CD14-positive monocyte (primary cell): ENCODE data around the gene FOXB2. TPM values are rescaled to one million over a fixed set of nuclear protein-coding genes. Genes with fewer than 3 reads are reported as not detected.

ENCODE experiments used
- DNase-seq, 3 donors: peaks; one replicate each; pipeline ENCODE4 v3.0.0-alpha.2; 2011 to 2022
- H2AFZ ChIP-seq: 2 replicates; pipeline ENCODE4 v1.6.0; 2012; ENCODE audit warnings: mild to moderate bottlenecking, low read depth, low read length, inconsistent platforms; ENCODE audit not compliant: insufficient read depth, poor library complexity, severe bottlenecking
- H3K27ac ChIP-seq, 2 donors: 1 replicate in 1 of 2; 2 replicates in 1 of 2; pipeline ENCODE4 v1.5.1; 2012 to 2013; ENCODE audit warnings: low read length in 2 of 2, control low read depth in 1 of 2, inconsistent platforms in 1 of 2, low read depth in 1 of 2, mild to moderate bottlenecking in 1 of 2
- H3K27me3 ChIP-seq, 2 donors: one replicate each; pipeline versions ENCODE4 v1.6.0 to v1.6.1; 2011 to 2013; ENCODE audit warnings: low read length in 2 of 2; ENCODE audit not compliant: control insufficient read depth in 2 of 2, insufficient read depth in 2 of 2
- H3K36me3 ChIP-seq, 2 donors: replicated peaks in 1 of 2; 1 replicate in 1 of 2; 2 replicates in 1 of 2; pipeline versions ENCODE4 v1.5.1 to v1.6.1; 2012 to 2013; ENCODE audit warnings: low read length in 2 of 2, control low read depth in 1 of 2, inconsistent platforms in 1 of 2, mild to moderate bottlenecking in 1 of 2; ENCODE audit not compliant: insufficient read depth in 2 of 2, control insufficient read depth in 1 of 2
- H3K4me1 ChIP-seq, 2 donors: 1 replicate in 1 of 2; 2 replicates in 1 of 2; pipeline versions ENCODE4 v1.5.1 to v1.6.1; 2012 to 2013; ENCODE audit warnings: low read length in 2 of 2, control low read depth in 1 of 2, inconsistent platforms in 1 of 2, mild to moderate bottlenecking in 1 of 2, moderate library complexity in 1 of 2; ENCODE audit not compliant: insufficient read depth in 2 of 2, control insufficient read depth in 1 of 2
- H3K4me2 ChIP-seq: replicated peaks from 2 replicates; pipeline ENCODE3; 2012; ENCODE audit warnings: low read length, moderate library complexity, mild to moderate bottlenecking; ENCODE audit not compliant: poor library complexity, severe bottlenecking; ENCODE audit errors: extremely low read depth
- H3K4me3 ChIP-seq, 3 experiments: fragments of 200-600 bp in 1 of 3; sonication (generic) in 1 of 3; replicated peaks in 1 of 3; 1 replicate in 2 of 3; 2 replicates in 1 of 3; pipeline ENCODE4 v1.5.1; 2011 to 2013; ENCODE audit warnings: low read length in 3 of 3, mild to moderate bottlenecking in 3 of 3, control low read depth in 2 of 3, low read depth in 2 of 3, inconsistent platforms in 1 of 3, moderate library complexity in 1 of 3
- H3K79me2 ChIP-seq: 2 replicates; pipeline ENCODE4 v1.6.0; 2012; ENCODE audit warnings: mild to moderate bottlenecking, control low read depth, inconsistent platforms, low read length, moderate library complexity; ENCODE audit not compliant: insufficient read depth
- H3K9ac ChIP-seq: 2 replicates; pipeline ENCODE4 v1.6.0; 2017; ENCODE audit warnings: low read length, mild to moderate bottlenecking; ENCODE audit not compliant: insufficient read depth, poor library complexity, severe bottlenecking
- H3K9me3 ChIP-seq, 2 donors: replicated peaks in 1 of 2; 1 replicate in 1 of 2; 2 replicates in 1 of 2; pipeline versions ENCODE4 v1.5.1 to v1.6.1; 2012 to 2013; ENCODE audit warnings: low read length in 2 of 2, control low read depth in 1 of 2; ENCODE audit not compliant: control insufficient read depth in 1 of 2, insufficient read depth in 1 of 2
- H4K20me1 ChIP-seq: 2 replicates; pipeline ENCODE4 v1.6.0; 2012; ENCODE audit warnings: mild to moderate bottlenecking, low read length, control low read depth, moderate library complexity; ENCODE audit not compliant: insufficient read depth
- H3K27ac Mint-ChIP-seq, 7 donors: one replicate each; pipeline ENCODE4 v1.8.0; 2020; ENCODE audit warnings: mild to moderate bottlenecking in 7 of 7, mixed read lengths in 7 of 7, moderate library complexity in 6 of 7, inconsistent platforms in 2 of 7
- H3K27me3 Mint-ChIP-seq, 3 donors: one replicate each; pipeline ENCODE4 v1.8.0; 2021 to 2022; ENCODE audit warnings: low read depth in 3 of 3, mild to moderate bottlenecking in 3 of 3, mixed read lengths in 3 of 3, moderate library complexity in 3 of 3, inconsistent platforms in 1 of 3
- H3K36me3 Mint-ChIP-seq, 2 donors: one replicate each; pipeline ENCODE4 v1.8.0; 2020; ENCODE audit warnings: mixed read lengths in 2 of 2, inconsistent platforms in 1 of 2, mild to moderate bottlenecking in 1 of 2
- H3K4me1 Mint-ChIP-seq: one replicate; pipeline ENCODE4 v1.8.0; 2020; ENCODE audit warnings: mild to moderate bottlenecking, mixed read lengths
- H3K4me3 Mint-ChIP-seq, 2 donors: one replicate each; pipeline ENCODE4 v1.8.0; 2020; ENCODE audit warnings: mild to moderate bottlenecking in 2 of 2, mixed read lengths in 2 of 2, moderate library complexity in 1 of 2
- H3K9me3 Mint-ChIP-seq, 7 donors: one replicate each; pipeline ENCODE4 v1.8.0; 2020 to 2022; ENCODE audit warnings: mixed read lengths in 7 of 7, mild to moderate bottlenecking in 6 of 7, moderate library complexity in 6 of 7, inconsistent platforms in 2 of 7
- CTCF ChIP-seq: fragments of 200-600 bp; IDR thresholded peaks from one replicate; pipeline ENCODE4 v1.8.0; 2022; ENCODE audit warnings: antibody characterized with exemption, mild to moderate bottlenecking
- WGBS: methylation state at CpG from one replicate; pipeline ENCODE4 v1.1.5; 2013; ENCODE audit warnings: missing lambda C conversion rate; ENCODE audit not compliant: insufficient coverage; 5-methylcytosine and 5-hydroxymethylcytosine counted together
- intact Hi-C, 2 donors: fragments of 100-400 bp; cut with micrococcal nuclease; formaldehyde crosslinking; loops; one replicate each; pipeline versions ENCODE4 v1.15.0 to v1.15.1; 2023
- polyA plus RNA-seq, 3 donors: library from polyadenylated mRNA; depleted of rRNA in 1 of 3; unstranded in 2 of 3; stranded (reverse) in 1 of 3; fragments of 300-500 nt in 2 of 3; fragments of >200 nt in 1 of 3; fragmentation: Illumina TruSeq in 2 of 3; gene quantifications; 1 replicate in 2 of 3; 2 replicates in 1 of 3; pipeline ENCODE4 v1.2.3, GENCODE V29; 2012 to 2021

FOXB2 gene
- polyA plus RNA-seq, 3 donors = not detected

- Histone ChIP-seq H3K79me2 (no peaks in the 10 kb centered on the region), H3K4me3 (no peak overlapping the region), H3K36me3 (no peaks in the 10 kb centered on the region), H3K4me2 (no peak overlapping the region), H3K9me3 (no peaks in the 10 kb centered on the region), H3K27ac (no peak overlapping the region), H3K27me3 (no peaks in the 10 kb centered on the region), H3K9ac (no peak overlapping the region), H3K4me1 (no peaks in the 10 kb centered on the region), H4K20me1 (no peaks in the 10 kb centered on the region), H2AFZ (no peak overlapping the region)
- intact Hi-C loops = no loop called here
- no peak for DNase-seq
- WGBS = 29% methylated on average over 6 of the region's 6 CpGs
- no peaks in the 10 kb centered on the region for H3K9me3 Mint-ChIP-seq
- no peak overlapping the region for H3K4me3 Mint-ChIP-seq
- H3K4me1 Mint-ChIP-seq = no peaks in the 10 kb centered on the region
- TF ChIP-seq CTCF = no peak
- peaks cover 8 to 16% (median 15%) of the 10 kb centered on the region in 3 donors for H3K27me3 Mint-ChIP-seq
- H3K36me3 Mint-ChIP-seq = no peaks in the 10 kb centered on the region
- no peak overlapping the region for H3K27ac Mint-ChIP-seq
These were observed 22.8 kb upstream of the FOXB2 start for GRCh38 chr9:76996700-76997099.

GRCh38 chr9:76999261-76999660 lies 20.2 kb upstream of the FOXB2 start:
- Histone ChIP-seq H3K9ac (no peak overlapping the region), H3K79me2 (no peaks in the 10 kb centered on the region), H3K4me2 (no peak overlapping the region), H2AFZ (no peak overlapping the region), H3K27ac (no peak overlapping the region), H3K36me3 (no peaks in the 10 kb centered on the region), H3K4me1 (no peaks in the 10 kb centered on the region), H4K20me1 (no peaks in the 10 kb centered on the region), H3K27me3 (no peaks in the 10 kb centered on the region), H3K4me3 (no peak overlapping the region), H3K9me3 (no peaks in the 10 kb centered on the region)
- intact Hi-C loops = no loop called here
- DNase-seq = no peak
- H3K27ac Mint-ChIP-seq = no peak overlapping the region
- no peaks in the 10 kb centered on the region for H3K4me1 Mint-ChIP-seq
- H3K9me3 Mint-ChIP-seq = no peaks in the 10 kb centered on the region
- no peaks in the 10 kb centered on the region for H3K36me3 Mint-ChIP-seq
- H3K4me3 Mint-ChIP-seq = no peak overlapping the region
- 100% methylated on average over 1 of the region's 3 CpGs for WGBS
- TF ChIP-seq CTCF = no peak
- H3K27me3 Mint-ChIP-seq = peaks cover 9 to 16% (median 12%) of the 10 kb centered on the region in 3 donors
